Stimulated activated CD4-positive, alpha-beta T cell treated with anti-CD3 and anti-CD28 coated beads, Interleukin-4, amount 100 ng/mL, for 48 hours (primary cell): ENCODE data around the gene NFIX.
A peak's percentile ranks its signal among the peaks of the same experiment; 100 is the strongest.

Experiments used
- DNase-seq, 2 donors: peaks; one replicate each; pipeline ENCODE4 v3.0.0-alpha.2; 2020; ENCODE audit warnings: low read depth in 2 of 2

Gene NFIX

GRCh38 chr19:13102666-13103580, 107.6 kb downstream of the NFIX start, which contains the start of gene LYL1:
Gene LYL1, minus strand, starts transcription at chr19:13102858. Its CDS starts 1,687 bp downstream, at chr19:13101171.
- DNase-seq, result no peak

DNA sequence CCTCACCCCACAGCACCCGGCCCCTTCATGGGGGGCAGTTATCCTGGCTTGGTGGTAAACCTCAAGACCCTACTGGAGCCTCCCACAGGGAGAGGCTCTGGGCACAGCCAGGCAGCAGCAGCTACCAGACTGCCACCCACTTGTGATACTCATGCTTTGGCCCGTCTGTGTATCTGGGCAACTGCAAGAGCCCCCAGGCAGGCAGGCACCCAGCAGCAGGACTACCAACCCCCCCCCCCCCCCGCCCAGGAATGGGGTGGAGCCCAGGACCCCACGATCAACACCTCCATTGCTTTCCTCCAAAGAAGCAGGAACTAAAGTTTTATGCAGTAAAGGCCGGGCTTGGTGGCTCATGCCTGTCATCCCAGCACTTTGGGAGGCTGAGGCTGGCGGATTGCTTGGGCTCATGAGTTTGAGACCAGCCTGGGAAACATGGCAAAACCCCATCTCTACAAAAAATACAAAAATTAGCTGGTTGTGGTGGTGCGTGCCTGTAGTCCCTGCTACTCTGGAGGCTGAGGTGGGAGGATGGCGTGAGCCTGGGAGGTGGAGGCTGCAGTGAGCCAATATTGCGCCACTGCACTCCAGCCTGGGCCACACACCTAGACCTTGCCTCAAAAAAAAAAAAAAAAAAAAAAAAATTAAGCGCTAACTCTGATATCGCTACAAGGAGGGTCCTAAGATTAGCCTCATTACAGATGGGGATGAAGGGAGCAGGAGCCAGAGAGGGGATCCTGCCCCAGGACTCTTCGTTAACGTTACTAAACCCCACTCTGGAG, 108.5 kb downstream of the NFIX start:
- no peak for DNase-seq

DNA sequence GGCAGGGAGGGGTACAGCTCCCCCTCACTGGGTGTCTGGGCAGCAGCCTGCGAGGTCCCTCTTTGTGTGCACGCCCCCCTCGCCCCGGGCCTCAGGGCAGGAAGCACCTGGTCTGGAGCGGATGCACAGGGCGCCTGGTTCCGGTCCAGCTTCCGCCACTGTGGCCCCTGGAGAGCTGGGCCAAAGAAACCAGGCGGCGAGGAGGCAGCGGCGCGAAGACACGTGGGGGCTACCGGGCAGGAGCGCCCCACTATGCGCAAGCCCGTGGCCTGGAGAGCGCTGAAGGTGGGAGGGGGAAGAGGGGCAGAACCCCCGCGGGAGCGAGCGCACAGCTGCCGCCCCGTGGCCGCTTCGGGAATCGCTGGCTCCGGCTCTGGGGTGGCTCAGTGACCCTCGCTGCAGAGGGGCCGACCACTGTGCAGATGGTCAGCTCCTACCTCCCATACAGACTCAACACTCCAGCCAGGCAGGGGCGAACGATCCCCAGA, 109.1 kb downstream of the NFIX start:
- peak; percentile 58 to 69 for DNase-seq

GRCh38 chr19:13104848-13105711, 109.8 kb downstream of the NFIX start:
- DNase-seq, result no peak

- no peak for DNase-seq
These were observed 114.3 kb downstream of the NFIX start for GRCh38 chr19:13109361-13110098.

- no peak for DNase-seq
These were observed 114.9 kb downstream of the NFIX start for GRCh38 chr19:13110099-13110610.

GRCh38 chr19:13112555-13112954, 117.3 kb downstream of the NFIX start:
- no peak for DNase-seq

GRCh38 chr19:13115936-13116281, 120.6 kb downstream of the NFIX start:
- DNase-seq, result no peak

DNA sequence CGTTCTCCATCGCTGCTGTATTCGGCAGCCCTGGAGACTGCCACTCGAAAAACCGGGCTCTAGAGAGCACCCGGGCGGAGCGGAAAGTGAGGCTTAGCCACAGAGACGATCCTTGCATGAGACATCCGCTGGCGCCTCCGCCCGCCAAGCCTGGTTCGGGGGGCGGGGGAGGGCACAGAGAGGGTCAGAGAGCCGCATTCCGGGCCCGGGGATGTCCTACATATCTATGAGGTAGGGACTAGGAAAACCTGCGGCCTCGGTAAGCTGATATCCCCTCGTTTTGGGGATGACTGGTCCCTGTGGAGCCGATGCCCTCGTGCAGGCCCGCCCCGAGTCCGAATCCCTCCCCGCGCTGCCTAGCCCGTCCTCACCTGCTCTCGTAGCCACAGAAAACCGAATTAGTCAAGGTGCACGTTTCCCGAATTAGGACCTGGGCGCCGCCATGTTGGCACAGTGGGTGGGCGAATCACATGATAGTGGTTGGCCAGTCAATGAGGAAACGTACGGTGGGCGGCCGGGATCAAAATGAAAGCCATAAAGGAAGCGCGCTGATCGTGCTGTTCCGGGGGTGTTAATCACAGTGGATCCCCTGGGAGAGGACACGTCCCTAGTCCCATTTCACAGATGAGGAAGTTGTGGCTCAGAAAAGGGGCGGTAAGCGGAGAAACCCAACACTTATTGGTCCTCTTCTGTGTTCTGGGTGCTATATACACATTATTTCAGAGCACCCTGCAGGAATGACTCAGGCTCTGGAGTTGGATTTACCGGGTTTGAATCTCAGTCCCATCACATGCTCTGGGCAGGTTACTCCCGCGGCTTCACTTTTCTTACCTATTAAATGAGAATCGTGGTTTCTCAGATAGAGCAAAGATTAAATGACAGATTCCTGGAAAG, 121.3 kb downstream of the NFIX start, which contains the start of gene TRMT1:
Gene TRMT1 (minus strand): TSS at position 459 of the 894 bp plus-strand sequence. CDS start 341 bp downstream, at position 118.
- peak; percentile 90 to 91 for DNase-seq

DNA sequence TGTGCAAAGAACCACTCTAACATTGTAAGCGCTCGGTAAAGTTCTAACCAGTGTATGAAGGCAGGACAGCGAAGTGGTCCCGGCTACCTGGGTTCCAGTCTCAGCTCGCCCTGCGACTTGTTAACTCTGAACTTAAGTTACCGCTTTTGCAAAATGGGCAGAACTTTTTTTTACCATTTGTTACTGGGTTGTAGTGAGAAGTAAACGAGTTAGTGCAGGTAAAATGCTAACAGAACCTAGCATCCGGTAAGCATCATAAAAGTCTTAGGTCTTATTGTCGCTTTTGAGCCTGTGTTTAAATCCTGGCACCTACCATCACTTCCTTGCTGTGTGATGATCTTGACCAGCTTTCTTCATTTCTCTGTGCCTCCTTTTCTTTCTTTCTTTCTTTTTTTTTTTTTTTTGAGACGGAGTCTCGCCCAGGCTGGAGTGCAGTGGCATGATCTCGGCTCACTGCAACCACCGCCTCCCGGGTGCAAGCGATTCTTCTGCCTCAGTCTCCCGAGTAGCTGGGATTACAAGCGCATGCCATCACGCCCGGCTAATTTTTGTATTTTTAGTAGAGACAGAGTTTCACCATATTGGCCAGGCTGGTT, 122.0 kb downstream of the NFIX start:
- no peak for DNase-seq

DNA sequence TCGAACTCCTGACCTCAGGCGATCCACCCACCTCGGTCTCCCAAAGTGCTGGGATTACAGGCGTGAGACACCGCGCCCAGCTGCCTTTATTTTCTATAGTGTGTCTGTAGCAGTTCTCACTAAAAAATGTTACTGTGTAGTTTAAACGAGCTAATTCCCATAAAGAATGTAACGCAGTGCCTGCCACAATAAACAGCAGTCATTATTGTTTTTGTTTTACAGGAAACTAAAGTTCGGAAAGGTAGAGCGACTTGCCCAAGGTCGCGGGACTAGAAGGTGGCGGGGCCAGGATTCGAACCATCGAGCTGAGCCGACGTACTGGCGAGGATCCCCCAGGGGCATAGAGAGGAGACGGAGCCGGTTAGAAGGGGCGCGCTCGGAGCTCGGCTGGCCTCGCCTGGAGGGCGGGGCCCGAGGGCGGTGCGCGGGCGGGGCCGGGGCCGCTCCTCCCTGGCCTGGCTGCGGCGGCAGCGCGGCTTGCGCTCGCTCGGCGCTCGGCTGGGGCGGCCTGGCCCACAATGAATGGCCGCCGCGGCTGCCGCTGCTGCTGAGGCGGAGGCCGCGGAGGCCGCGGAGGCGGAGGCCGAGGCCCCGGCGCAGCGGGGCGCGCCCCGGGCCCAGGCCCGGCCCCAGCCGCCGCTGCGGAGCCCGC, 122.6 kb downstream of the NFIX start, which contains the start of gene NACC1:
Gene NACC1 (plus strand): TSS at position 493 of the 652 bp plus-strand sequence. CDS start 16,944 bp downstream, outside the sequence.
- DNase-seq, result peak; percentile 86

GRCh38 chr19:13118424-13119193, 123.3 kb downstream of the NFIX start:
- DNase-seq, result no peak

DNA sequence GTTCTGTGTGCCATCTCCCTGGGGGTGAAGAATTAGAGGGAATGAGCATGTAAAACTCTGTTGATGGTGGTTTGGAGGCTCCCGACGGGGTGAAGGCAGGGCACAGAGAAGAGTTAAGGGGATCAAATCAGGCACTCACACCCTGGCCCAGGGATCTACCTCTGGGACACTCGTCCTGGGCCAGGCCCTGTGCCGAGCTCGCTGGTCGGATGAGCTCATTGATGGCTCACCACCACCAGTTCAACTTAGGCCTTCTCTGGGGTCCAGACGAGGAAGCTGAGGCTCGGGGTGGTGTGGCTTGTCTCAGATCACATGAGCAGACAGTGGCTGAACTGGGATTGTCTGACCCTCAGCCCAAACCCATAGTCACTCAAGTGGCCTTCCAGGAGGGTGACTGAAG, 124.4 kb downstream of the NFIX start:
- DNase-seq, result no peak

DNA sequence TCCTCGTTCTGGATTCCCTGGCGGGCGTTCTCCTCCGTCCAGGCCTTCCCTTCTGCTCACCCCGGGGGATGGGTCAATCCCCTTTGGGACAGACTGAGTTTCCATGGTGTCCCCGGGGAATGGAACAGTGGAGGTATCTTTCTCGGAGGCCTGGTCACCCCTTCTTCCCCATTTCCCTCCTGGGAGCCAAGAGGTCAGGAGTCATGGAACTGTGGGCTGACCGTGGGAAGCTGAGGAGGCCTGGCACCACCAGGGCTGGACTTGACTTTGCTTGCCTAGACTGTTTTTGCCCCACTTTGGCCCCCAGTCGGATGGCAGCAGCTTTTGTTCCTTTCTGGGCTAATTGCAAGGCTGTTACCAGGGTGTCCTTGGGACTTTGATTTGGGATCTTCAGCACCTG, 124.8 kb downstream of the NFIX start:
- DNase-seq, result no peak

DNA sequence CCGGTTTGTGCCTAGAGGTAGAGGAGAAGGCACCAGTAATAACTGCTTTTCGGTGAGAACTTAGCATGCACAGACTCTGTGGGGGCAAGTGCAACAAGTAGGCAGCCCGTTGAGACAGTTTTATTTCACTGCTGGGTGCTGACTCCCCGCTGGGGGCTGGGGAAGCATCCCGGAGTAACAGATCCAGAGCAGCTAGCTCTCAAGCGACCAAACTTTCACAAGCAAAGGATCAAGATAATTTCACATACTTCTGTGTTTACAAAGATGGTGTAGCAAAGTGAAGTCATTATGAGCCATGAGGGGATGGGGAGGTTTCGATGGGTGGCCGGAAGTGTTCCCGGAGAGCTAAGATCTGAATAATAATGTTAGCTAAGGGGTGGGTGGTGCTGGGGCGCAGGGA, 125.5 kb downstream of the NFIX start:
- DNase-seq, result no peak

- no peak for DNase-seq
These were observed 126.4 kb downstream of the NFIX start for GRCh38 chr19:13121551-13122274.

DNA sequence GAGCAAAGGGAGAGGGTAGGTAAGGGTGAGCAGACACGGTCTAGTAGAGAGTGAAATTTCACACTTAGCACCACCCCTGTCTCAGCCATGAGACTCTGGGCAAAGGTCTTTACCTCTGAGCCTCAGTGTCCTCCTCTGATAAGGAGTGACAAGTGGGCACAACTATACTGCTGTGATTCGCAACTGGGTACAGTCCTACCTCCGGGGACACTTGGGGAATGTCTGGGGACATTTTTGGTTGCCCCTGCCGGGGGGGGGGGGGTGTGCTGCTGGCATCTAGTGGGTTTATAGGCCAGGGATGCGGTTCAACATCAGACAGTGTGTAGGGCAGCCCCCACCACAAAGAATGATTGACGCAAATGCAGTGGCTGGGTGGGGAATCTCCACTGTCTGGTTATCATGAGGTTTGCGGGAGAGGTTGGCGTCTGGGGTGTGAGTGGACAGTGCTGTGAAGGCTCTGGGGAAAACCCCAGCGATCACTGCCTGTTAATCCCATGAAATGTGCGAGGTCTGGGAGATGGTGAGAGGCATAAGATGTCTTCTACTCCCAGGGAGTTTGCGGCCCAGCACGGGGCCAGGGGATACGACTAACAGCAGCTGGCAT, 127.1 kb downstream of the NFIX start:
- no peak for DNase-seq
